Mesothelial cell of epicardium (in vitro differentiated cells): ENCODE data around the gene ICA1. TPM values are rescaled to one million over a fixed set of nuclear protein-coding genes. Genes with fewer than 3 reads are reported as not detected.
A peak's percentile ranks its signal among the peaks of the same experiment; 100 is the strongest.

Source experiments
- DNase-seq, 2 experiments: peaks; one replicate each; pipeline ENCODE4 v3.0.0; 2021; ENCODE audit warnings: low spot score in 2 of 2; ENCODE audit not compliant: unreplicated experiment in 2 of 2
- H3K27ac Mint-ChIP-seq: 2 replicates; pipeline ENCODE4 v1.8.0; 2021; ENCODE audit warnings: mixed read lengths
- H3K27me3 Mint-ChIP-seq: 2 replicates; pipeline ENCODE4 v1.8.0; 2021; ENCODE audit warnings: low read depth, mixed read lengths
- H3K36me3 Mint-ChIP-seq: 2 replicates; pipeline ENCODE4 v1.8.0; 2021; ENCODE audit warnings: mixed read lengths
- H3K4me1 Mint-ChIP-seq: 2 replicates; pipeline ENCODE4 v1.8.0; 2021; ENCODE audit warnings: mixed read lengths
- H3K4me3 Mint-ChIP-seq: 2 replicates; pipeline ENCODE4 v1.8.0; 2021; ENCODE audit warnings: mild to moderate bottlenecking, moderate library complexity, mixed read lengths
- H3K9me3 Mint-ChIP-seq: 2 replicates; pipeline ENCODE4 v1.8.0; 2021; ENCODE audit warnings: mixed read lengths
- total RNA-seq: library from RNA; stranded (reverse); gene quantifications from 3 replicates; pipeline ENCODE4 v1.2.1, GENCODE V29; 2021
- TF ChIP-seq, protein P1 (sequence below): fragments of 200-600 bp; sonication (generic); IDR thresholded peaks from one replicate; pipeline ENCODE4 v1.5.0; 2021; ENCODE audit warnings: antibody characterized with exemption; ENCODE audit not compliant: unreplicated experiment

The ICA1 gene
- total RNA-seq, 1 donor from 2014 or later: 8.2 TPM

DNA sequence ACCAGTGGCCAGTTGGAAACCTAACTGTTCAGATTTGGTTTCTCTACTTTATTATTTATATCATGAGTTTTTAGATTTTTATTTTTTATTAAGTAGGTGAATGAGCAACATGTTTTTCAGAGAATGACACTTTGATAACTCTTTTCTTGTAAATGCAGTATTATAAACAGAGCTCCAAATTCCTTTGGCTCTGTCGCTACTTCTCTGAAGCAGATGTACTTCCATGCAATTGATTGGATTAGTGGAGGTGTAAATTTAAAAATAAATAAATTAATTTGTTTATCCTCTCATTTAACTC is 34.3 kb upstream of the ICA1 start:
- Mint-ChIP-seq H3K27me3 (peaks cover 43% of the 10 kb centered on the region), H3K9me3 (no peaks in the 10 kb centered on the region), H3K4me1 (peaks cover 3% of the 10 kb centered on the region), H3K36me3 (peaks cover 2% of the 10 kb centered on the region), H3K27ac (no peak overlapping the region), H3K4me3 (no peak overlapping the region)
- TF ChIP-seq, protein P1, sequence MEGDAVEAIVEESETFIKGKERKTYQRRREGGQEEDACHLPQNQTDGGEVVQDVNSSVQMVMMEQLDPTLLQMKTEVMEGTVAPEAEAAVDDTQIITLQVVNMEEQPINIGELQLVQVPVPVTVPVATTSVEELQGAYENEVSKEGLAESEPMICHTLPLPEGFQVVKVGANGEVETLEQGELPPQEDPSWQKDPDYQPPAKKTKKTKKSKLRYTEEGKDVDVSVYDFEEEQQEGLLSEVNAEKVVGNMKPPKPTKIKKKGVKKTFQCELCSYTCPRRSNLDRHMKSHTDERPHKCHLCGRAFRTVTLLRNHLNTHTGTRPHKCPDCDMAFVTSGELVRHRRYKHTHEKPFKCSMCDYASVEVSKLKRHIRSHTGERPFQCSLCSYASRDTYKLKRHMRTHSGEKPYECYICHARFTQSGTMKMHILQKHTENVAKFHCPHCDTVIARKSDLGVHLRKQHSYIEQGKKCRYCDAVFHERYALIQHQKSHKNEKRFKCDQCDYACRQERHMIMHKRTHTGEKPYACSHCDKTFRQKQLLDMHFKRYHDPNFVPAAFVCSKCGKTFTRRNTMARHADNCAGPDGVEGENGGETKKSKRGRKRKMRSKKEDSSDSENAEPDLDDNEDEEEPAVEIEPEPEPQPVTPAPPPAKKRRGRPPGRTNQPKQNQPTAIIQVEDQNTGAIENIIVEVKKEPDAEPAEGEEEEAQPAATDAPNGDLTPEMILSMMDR: peak; percentile 18
- no peak for DNase-seq

DNA sequence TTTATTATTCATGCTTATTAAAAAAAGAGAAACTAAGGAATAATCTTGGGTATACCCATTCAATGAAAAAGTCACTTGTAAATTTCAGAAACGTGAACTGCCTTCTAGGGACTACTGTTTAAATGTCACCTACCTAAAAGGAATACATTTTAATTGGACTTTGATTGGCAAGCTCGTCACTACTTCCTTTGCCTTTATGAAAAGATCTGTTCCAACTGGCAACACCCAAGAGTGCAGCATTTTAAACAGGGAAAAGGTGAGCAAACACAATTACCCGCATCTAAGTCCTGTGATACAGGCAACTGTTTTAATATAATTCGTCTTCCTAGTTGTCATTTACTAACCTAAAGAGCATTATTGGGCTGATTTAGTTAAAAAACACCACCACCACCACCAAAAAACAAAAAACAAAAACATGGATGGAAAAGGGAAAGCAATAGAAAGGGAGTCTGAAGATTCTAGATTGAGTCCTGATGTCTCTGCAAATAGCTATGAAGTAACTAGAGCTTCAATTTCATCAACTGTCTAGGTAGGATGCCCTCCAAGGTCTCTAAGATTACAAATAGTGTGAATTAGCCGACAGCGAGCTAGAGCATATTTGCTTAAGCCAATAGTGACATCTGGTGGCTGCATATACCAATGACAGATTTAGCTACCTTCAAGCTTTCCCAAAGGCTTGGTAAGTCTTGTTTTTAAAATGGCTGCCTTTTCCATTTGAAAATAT is 33.8 kb upstream of the ICA1 start:
- Mint-ChIP-seq H3K27ac (no peak overlapping the region), H3K4me3 (no peak overlapping the region), H3K4me1 (peaks cover 8% of the 10 kb centered on the region), H3K27me3 (peaks cover 46% of the 10 kb centered on the region), H3K36me3 (peaks cover 2% of the 10 kb centered on the region), H3K9me3 (no peaks in the 10 kb centered on the region)
- DNase-seq: no peak
- TF ChIP-seq, protein P1: peak; percentile 74

DNA sequence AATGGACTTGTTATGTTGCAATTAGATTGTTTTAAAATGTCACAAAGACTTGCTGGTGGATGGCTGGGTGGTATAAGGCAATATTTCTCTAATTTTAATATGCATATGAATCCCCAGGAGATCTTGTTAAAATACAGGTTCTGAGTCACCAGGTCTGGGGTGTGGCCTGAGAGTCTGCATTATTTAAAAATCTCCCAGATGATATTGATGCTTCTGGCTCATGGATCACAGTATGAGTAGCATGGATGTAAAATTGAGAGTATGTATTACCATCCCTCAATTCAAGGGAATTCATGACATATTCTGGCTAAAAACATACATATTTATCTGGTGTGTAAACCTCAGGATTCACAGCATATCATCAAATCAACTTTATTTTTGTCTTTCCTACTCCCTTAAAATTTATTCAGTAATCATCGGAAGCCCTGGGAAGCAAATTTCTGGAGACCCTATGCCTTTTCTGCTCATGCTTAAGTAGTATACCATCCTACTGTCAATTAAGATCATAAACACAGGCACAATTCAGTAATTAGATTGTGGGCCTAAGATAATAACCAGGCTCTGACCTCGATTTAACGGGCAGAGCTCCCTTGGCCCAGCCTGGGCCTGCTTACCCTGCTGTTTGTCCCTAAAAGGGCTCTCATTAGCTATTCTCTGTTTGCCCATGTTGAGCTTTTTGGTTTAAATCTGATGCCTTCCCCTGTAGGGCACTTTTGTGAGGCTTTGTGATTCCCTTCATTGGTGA is 29.6 kb upstream of the ICA1 start:
- H3K27ac Mint-ChIP-seq: no peak overlapping the region
- TF ChIP-seq, protein P1: no peak
- no peaks in the 10 kb centered on the region for H3K36me3 Mint-ChIP-seq
- peaks cover 84% of the 10 kb centered on the region for H3K27me3 Mint-ChIP-seq
- no peaks in the 10 kb centered on the region for H3K9me3 Mint-ChIP-seq
- no peak for DNase-seq
- no peak overlapping the region for H3K4me3 Mint-ChIP-seq
- peaks cover 17% of the 10 kb centered on the region for H3K4me1 Mint-ChIP-seq

DNA sequence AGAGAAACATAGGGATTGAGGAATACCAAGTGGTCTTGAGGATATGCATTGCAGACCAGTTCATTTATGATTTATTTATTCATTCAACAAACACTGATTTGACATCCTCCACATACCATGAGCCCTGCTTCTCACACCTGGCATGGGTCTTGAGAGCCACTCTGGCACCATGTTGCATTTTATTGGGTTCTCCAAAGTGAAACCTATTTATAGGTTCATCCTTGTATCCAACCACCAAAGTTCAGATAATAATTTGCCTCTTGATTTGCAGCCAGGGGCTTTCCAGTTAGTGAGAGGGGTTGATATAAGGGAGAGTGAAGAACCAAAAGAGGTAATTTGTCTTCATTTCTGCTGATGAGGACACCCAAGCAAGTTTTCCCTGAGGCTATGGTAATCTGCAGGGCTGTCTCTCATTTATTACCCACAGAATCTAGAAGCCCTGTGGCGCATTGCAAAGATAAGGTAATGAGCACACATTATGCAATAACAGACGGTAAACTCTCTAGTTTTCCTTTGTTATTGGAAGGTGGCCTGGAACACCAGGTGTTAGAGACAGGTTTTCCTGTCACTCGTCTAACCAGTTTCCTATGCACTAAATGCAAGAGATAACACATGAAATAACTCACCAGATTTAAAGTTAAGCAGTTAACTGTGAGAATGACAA is 28.8 kb upstream of the ICA1 start:
- H3K4me1 Mint-ChIP-seq: peaks cover 17% of the 10 kb centered on the region
- TF ChIP-seq, protein P1: no peak
- no peak for DNase-seq
- H3K27ac Mint-ChIP-seq: no peak overlapping the region
- H3K36me3 Mint-ChIP-seq: no peaks in the 10 kb centered on the region
- H3K27me3 Mint-ChIP-seq: peaks cover 86% of the 10 kb centered on the region
- H3K9me3 Mint-ChIP-seq: no peaks in the 10 kb centered on the region
- H3K4me3 Mint-ChIP-seq: no peak overlapping the region

DNA sequence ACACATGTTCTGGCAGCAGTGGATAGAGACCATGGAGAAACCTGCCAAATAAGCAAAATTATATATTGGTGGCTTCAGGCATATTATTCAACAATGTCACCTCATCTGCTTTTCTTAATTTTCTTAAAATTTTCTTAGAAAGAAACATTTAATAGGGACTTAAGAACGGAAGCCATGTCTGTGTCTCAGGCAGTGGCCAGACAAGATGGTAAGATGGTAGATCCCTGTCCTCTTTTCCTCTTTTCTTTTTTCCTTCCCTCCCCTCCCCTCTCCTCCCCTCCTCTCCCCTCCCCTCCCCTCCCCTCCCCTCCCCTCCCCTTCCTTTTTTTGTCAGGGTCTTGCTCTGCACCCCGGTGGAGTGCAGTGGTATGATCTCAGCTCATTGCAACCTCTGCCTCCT is 24.2 kb upstream of the ICA1 start:
- DNase-seq: no peak
- Mint-ChIP-seq H3K27ac (no peak overlapping the region), H3K9me3 (no peaks in the 10 kb centered on the region), H3K4me3 (no peak overlapping the region), H3K36me3 (no peaks in the 10 kb centered on the region), H3K27me3 (peaks cover 84% of the 10 kb centered on the region), H3K4me1 (peaks cover 17% of the 10 kb centered on the region)
- TF ChIP-seq, protein P1: no peak
